Measurements from ENCODE around the gene HLA-DRA.

- TF ChIP-seq EZH2 (IDR thresholded peaks at IDR 0.05; ENCODE audit: low read length, missing control alignments) (no peak), CTCF (conservative IDR thresholded peaks at IDR 0.05 in 1 of 2, IDR thresholded peaks at IDR 0.05 in 1 of 2; ENCODE audit: low read depth in 1 of 2, low read length in 2 of 2) (no peak)
Measured at GRCh38 chr6:32401284-32401963, 38.3 kb upstream of the HLA-DRA start.
